Natural killer cell (primary cell): Measurements from ENCODE around the gene RAB9A. TPM values are rescaled to one million over a fixed set of nuclear protein-coding genes. Genes with fewer than 3 reads are reported as not detected.

Source experiments
- ATAC-seq, 3 donors: fragments of 150-1000 bp in 2 of 3; fragments of 200-7000 bp in 1 of 3; cut with Tn5 transposase; 1 replicate in 1 of 3; 2 replicates in 2 of 3; pipeline ENCODE4 v1.10.0; 2021; ENCODE audit warnings: mild to moderate bottlenecking in 2 of 3, moderate library complexity in 2 of 3
- DNase-seq, 2 donors: peaks; one replicate each; pipeline versions ENCODE4 v3.0.0 to v3.0.0-alpha.2; 2013 to 2021; ENCODE audit warnings: mixed read lengths in 1 of 2
- H3K27ac ChIP-seq: one replicate; pipeline ENCODE4 v1.5.1; 2013; ENCODE audit warnings: mild to moderate bottlenecking, low read length
- H3K27me3 ChIP-seq: one replicate; pipeline ENCODE4 v1.6.1; 2013; ENCODE audit warnings: low read length; ENCODE audit not compliant: control insufficient read depth, insufficient read depth
- H3K36me3 ChIP-seq: one replicate; pipeline ENCODE4 v1.6.1; 2013; ENCODE audit warnings: low read length; ENCODE audit not compliant: control insufficient read depth, insufficient read depth
- H3K4me1 ChIP-seq: one replicate; pipeline ENCODE4 v1.6.1; 2013; ENCODE audit warnings: low read length; ENCODE audit not compliant: control insufficient read depth, insufficient read depth
- H3K4me3 ChIP-seq: one replicate; pipeline ENCODE4 v1.5.1; 2013; ENCODE audit warnings: low read length
- H3K9me3 ChIP-seq: one replicate; pipeline ENCODE4 v1.6.1; 2013; ENCODE audit warnings: low read length; ENCODE audit not compliant: control insufficient read depth, insufficient read depth
- H3K27ac Mint-ChIP-seq, 2 donors: one replicate each; pipeline ENCODE4 v1.8.0; 2022; ENCODE audit warnings: mild to moderate bottlenecking in 2 of 2, mixed read lengths in 2 of 2, moderate library complexity in 1 of 2
- H3K27me3 Mint-ChIP-seq, 2 donors: one replicate each; pipeline ENCODE4 v1.8.0; 2022; ENCODE audit warnings: low read depth in 2 of 2, mixed read lengths in 2 of 2
- H3K36me3 Mint-ChIP-seq: one replicate; pipeline ENCODE4 v1.8.0; 2022; ENCODE audit warnings: mixed read lengths
- H3K4me1 Mint-ChIP-seq, 2 donors: one replicate each; pipeline ENCODE4 v1.8.0; 2022; ENCODE audit warnings: mixed read lengths in 2 of 2
- H3K4me3 Mint-ChIP-seq: one replicate; pipeline ENCODE4 v1.8.0; 2022; ENCODE audit warnings: mild to moderate bottlenecking, moderate library complexity, mixed read lengths
- H3K9me3 Mint-ChIP-seq, 2 donors: one replicate each; pipeline ENCODE4 v1.8.0; 2022; ENCODE audit warnings: mixed read lengths in 2 of 2
- WGBS: methylation state at CpG from one replicate; pipeline ENCODE4 v1.1.7; 2013; ENCODE audit warnings: missing lambda C conversion rate; ENCODE audit not compliant: insufficient coverage; 5-methylcytosine and 5-hydroxymethylcytosine counted together
- intact Hi-C: fragments of 100-400 bp; cut with micrococcal nuclease; formaldehyde crosslinking; loops from one replicate; pipeline ENCODE4 v1.14.2; 2022
- total RNA-seq, 4 donors: library from RNA; stranded (reverse); fragments of 120-200 nt in 1 of 4; gene quantifications; one replicate each; pipeline versions ENCODE4 v1.2.3 to v1.2.4, GENCODE V29; 2013 to 2022
- TF ChIP-seq, protein P1 (sequence below): fragments of 200-600 bp; IDR thresholded peaks from one replicate; pipeline ENCODE4 v1.8.0; 2022; ENCODE audit warnings: antibody characterized with exemption

The RAB9A gene
- total RNA-seq, 3 donors from 2014 or later (not counting 1 experiment from before 2014, with no cell fraction given): 27.0 to 36.9 (median 32.9) TPM

DNA sequence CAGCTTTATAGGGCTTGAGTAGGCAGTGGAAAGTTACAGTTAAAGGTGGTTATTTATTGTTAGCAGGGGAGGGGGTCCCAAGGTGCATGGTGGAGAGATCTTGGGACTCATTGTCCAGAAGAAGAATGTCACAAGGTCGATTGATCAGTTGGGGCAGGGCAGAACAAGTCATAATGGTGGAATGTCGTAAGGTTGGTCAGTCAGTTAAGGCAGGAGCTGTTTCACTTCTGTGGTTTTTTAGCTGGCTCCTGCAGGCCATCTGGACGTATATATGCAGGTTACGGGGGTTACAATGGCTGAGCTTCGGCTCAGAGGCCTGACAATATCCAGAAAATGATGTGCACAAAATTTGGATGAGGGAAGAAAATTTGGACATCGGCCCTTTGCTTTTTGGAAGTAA lies 52.8 kb downstream of the RAB9A start:
- no peaks in the 10 kb centered on the region for H3K9me3 Mint-ChIP-seq
- peaks cover 18% of the 10 kb centered on the region in 2 donors for H3K4me1 Mint-ChIP-seq
- Histone ChIP-seq H3K4me1 (peaks cover 14% of the 10 kb centered on the region), H3K9me3 (no peaks in the 10 kb centered on the region), H3K36me3 (peaks cover 27% of the 10 kb centered on the region), H3K27ac (peak overlapping the region; percentile 91), H3K4me3 (no peak overlapping the region), H3K27me3 (no peaks in the 10 kb centered on the region)
- intact Hi-C loops: loop anchor here (2.0 to 10.0 kb wide), 2 partner anchors 89 to 1593 kb away; partner anchors contain the start of genes PIGA and TCEANC
- WGBS: 55% methylated on average over 5 of the region's 6 CpGs
- H3K27me3 Mint-ChIP-seq: no peaks in the 10 kb centered on the region
- no peak for ATAC-seq
- TF ChIP-seq, protein P1, sequence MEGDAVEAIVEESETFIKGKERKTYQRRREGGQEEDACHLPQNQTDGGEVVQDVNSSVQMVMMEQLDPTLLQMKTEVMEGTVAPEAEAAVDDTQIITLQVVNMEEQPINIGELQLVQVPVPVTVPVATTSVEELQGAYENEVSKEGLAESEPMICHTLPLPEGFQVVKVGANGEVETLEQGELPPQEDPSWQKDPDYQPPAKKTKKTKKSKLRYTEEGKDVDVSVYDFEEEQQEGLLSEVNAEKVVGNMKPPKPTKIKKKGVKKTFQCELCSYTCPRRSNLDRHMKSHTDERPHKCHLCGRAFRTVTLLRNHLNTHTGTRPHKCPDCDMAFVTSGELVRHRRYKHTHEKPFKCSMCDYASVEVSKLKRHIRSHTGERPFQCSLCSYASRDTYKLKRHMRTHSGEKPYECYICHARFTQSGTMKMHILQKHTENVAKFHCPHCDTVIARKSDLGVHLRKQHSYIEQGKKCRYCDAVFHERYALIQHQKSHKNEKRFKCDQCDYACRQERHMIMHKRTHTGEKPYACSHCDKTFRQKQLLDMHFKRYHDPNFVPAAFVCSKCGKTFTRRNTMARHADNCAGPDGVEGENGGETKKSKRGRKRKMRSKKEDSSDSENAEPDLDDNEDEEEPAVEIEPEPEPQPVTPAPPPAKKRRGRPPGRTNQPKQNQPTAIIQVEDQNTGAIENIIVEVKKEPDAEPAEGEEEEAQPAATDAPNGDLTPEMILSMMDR: no peak
- DNase-seq: no peak
- H3K4me3 Mint-ChIP-seq: peak overlapping the region; percentile 75
- peaks cover 7% of the 10 kb centered on the region for H3K36me3 Mint-ChIP-seq
- peak overlapping the region; percentile 91 to 94 for H3K27ac Mint-ChIP-seq

DNA sequence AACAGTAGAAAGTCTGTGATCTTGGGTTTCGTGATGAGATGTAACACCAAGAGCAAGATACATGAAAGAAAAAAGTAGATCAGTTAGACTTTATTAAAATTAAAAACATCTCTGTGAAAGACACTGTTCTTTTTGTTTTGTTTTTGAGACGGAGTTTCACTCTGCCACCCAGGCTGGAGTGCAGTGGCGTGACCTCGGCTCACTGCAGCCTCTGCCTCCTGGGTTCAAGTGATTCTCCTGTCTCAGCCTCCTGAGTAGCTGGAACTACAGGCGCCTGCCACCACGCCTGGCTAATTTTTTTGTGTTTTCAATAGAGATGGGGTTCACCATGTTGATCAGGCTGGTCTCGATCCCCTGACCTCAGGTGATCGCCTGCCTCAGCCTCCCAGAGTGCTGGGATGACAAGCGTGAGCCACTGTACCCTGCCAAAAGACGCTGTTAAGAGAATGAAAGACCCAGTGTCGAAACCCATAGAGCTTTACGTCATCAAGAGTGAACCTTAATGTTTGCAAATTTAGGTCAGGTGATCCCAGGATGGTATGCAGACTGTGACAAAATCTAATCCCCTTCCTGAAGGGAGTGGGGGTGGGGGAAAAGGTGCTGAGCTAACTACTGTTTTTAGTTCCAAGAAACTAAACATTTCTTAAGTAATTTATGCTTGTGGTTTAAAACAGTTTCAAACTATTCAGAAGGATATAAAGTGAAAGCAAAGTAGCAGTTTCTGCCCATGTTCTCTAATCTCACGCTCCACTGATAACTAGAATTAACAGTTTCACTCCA lies 53.7 kb downstream of the RAB9A start:
- DNase-seq (peak; percentile 43 to 76), ATAC-seq (peak; percentile 90 to 92 (median 92))
- H3K36me3 Mint-ChIP-seq: peaks cover 12% of the 10 kb centered on the region
- peak overlapping the region; percentile 75 for H3K4me3 Mint-ChIP-seq
- peaks cover 16 to 25% of the 10 kb centered on the region in 2 donors for H3K4me1 Mint-ChIP-seq
- peak overlapping the region; percentile 91 to 94 for H3K27ac Mint-ChIP-seq
- WGBS: 23% methylated on average over 8 of the region's 13 CpGs
- peaks cover 12% of the 10 kb centered on the region for H3K4me1 ChIP-seq
- no peaks in the 10 kb centered on the region for H3K27me3 Mint-ChIP-seq
- H3K36me3 ChIP-seq: peaks cover 34% of the 10 kb centered on the region
- peak overlapping the region; percentile 91 for H3K27ac ChIP-seq
- no peaks in the 10 kb centered on the region for H3K9me3 Mint-ChIP-seq
- intact Hi-C loops: loop anchor here (2.0 to 10.0 kb wide), 2 partner anchors 90 to 1592 kb away; partner anchors contain the start of genes PIGA and TCEANC
- no peaks in the 10 kb centered on the region for H3K27me3 ChIP-seq
- TF ChIP-seq, protein P1: no peak
- no peaks in the 10 kb centered on the region for H3K9me3 ChIP-seq
- H3K4me3 ChIP-seq: peak overlapping the region; percentile 13

- peak in 2 of 3 donors; percentile 65 to 70 for ATAC-seq
- Mint-ChIP-seq H3K4me1 (peaks cover 14 to 28% of the 10 kb centered on the region in 2 donors), H3K27me3 (no peaks in the 10 kb centered on the region), H3K9me3 (no peaks in the 10 kb centered on the region), H3K27ac (peak overlapping the region; percentile 6 to 75), H3K36me3 (peaks cover 12% of the 10 kb centered on the region), H3K4me3 (no peak overlapping the region)
- H3K4me1 ChIP-seq: peaks cover 6% of the 10 kb centered on the region
- H3K27ac ChIP-seq: no peak overlapping the region
- WGBS: no CpG with 5 or more reads among the region's 2 CpGs
- no peak overlapping the region for H3K4me3 ChIP-seq
- intact Hi-C loops: loop anchor here (1.0 to 10.0 kb wide), 2 partner anchors 90 to 1587 kb away; partner anchors contain the start of gene PIGA
- peak in 1 of 2 donors; percentile 69 for DNase-seq
- H3K9me3 ChIP-seq: no peaks in the 10 kb centered on the region
- peaks cover 50% of the 10 kb centered on the region for H3K36me3 ChIP-seq
- no peaks in the 10 kb centered on the region for H3K27me3 ChIP-seq
- TF ChIP-seq, protein P1: peak; percentile 23
Measured at GRCh38 chrX:13747836-13748235, 58.9 kb downstream of the RAB9A start.
